ENCODE results near the gene DNAJB9.

DNAJB9 gene

GRCh38 chr7:108584211-108584610 is 14.5 kb downstream of the DNAJB9 start:
- ChIA-PET CTCF (no interaction called here), POLR2A (no interaction called here)
- DNase-seq (ENCODE audit: extremely low spot score) = no peak
- TF ChIP-seq L3MBTL2 (conservative IDR thresholded peaks at IDR 0.05) (no peak), LEF1 (IDR thresholded peaks at IDR 0.05; ENCODE audit: borderline replicate concordance) (no peak), NFRKB (IDR thresholded peaks at IDR 0.05) (no peak)
- TF ChIP-seq, protein P1, sequence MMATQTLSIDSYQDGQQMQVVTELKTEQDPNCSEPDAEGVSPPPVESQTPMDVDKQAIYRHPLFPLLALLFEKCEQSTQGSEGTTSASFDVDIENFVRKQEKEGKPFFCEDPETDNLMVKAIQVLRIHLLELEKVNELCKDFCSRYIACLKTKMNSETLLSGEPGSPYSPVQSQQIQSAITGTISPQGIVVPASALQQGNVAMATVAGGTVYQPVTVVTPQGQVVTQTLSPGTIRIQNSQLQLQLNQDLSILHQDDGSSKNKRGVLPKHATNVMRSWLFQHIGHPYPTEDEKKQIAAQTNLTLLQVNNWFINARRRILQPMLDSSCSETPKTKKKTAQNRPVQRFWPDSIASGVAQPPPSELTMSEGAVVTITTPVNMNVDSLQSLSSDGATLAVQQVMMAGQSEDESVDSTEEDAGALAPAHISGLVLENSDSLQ (IDR thresholded peaks at IDR 0.05) = no peak

DNA sequence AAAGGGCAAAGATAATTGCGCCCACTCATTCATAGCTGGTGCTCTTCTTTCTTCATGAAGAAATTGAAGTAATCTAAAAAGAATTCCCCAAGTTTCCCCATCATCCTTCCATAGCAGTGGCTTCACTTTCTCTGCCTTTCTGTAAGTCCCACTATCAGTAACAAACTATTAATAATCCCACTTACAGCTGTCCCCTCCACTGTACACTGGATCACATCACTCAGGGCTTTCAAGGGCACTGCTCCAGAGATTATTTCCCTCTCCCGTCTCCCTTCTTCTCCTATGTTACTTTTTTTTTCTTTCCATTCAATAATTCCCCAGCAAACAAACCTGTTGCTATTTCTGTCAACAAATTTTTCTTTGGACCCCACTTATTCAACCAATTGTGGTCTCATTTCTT is 16.2 kb downstream of the DNAJB9 start:
- TF ChIP-seq FOXA1 (IDR thresholded peaks at IDR 0.05) (no peak), ZNF384 (IDR thresholded peaks at IDR 0.05) (no peak), CTBP1 (IDR thresholded peaks at IDR 0.05; ENCODE audit: borderline replicate concordance) (no peak), SP1 (IDR thresholded peaks at IDR 0.05) (no peak), ELF4 (IDR thresholded peaks at IDR 0.05) (no peak), FOXK2 (IDR thresholded peaks at IDR 0.05) (no peak), FOXM1 (IDR thresholded peaks at IDR 0.05; ENCODE audit: borderline replicate concordance) (no peak), BHLHE40 (IDR thresholded peaks at IDR 0.05; ENCODE audit: borderline replicate concordance) (no peak), ARNT (IDR thresholded peaks at IDR 0.05) (no peak), LEF1 (IDR thresholded peaks at IDR 0.05; ENCODE audit: borderline replicate concordance) (no peak), SUZ12 (IDR thresholded peaks at IDR 0.05) (no peak), L3MBTL2 (conservative IDR thresholded peaks at IDR 0.05) (no peak), HDGF (IDR thresholded peaks at IDR 0.05; ENCODE audit: borderline replicate concordance) (no peak), TARDBP (IDR thresholded peaks at IDR 0.05) (no peak)
- TF ChIP-seq, protein P1 (IDR thresholded peaks at IDR 0.05) = no peak
- ChIA-PET POLR2A (interaction anchor here (1.4 kb wide), 1 partner anchor 16 kb away, joined by 4 read pairs; the partner anchor contains the start of genes DNAJB9 and THAP5), CTCF (no interaction called here)
- no peak for DNase-seq (ENCODE audit: extremely low spot score)

DNA sequence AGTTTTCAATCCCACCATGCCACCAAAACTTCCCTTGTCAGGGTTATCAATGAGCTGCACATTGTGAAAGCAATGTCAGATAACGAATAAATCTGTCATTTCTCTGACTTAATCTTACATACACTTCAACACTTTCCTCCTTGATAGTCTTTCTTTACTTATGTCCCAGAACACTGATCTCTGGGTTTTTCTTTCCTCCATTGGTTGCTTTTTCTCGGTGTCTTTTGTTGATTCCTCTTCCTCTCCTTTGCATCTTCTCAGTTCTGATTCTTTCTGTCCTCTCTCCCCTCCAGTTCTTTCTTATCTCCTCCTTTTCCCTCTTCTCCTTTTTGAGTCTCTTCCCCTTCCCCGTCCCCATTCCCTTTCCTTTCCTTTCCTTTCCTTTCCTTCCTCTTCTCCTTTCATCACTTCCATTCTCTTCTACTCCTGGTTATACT is 16.6 kb downstream of the DNAJB9 start:
- CTCF ChIA-PET = no interaction called here
- POLR2A ChIA-PET = interaction anchor here (1.4 kb wide), 1 partner anchor 16 kb away, joined by 4 read pairs; the partner anchor contains the start of genes DNAJB9 and THAP5
- no peak for DNase-seq (ENCODE audit: extremely low spot score)
- TF ChIP-seq ZNF384 (IDR thresholded peaks at IDR 0.05) = no peak
- no peak for TF ChIP-seq L3MBTL2 (conservative IDR thresholded peaks at IDR 0.05)

DNA sequence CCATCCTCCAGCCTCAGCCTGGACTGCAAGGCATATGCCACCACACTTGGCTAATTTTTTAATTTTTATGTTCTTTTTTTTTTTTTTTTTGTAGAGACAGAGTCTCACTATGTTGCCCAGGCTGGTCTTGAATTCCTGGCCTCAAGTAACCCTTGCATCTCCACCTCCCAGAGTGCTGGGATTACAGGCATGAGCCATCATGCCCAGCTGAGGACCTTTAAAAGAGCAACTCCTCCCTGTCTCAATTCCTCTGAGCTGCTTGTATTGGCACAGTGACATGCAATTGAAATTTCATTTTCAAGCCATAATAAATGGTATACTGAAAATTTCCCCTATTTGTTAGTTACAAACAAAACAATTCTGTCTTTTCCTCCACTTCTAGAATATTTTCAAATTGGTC is 19.5 kb downstream of the DNAJB9 start:
- ChIA-PET CTCF (no interaction called here), POLR2A (no interaction called here)
- no peak for TF ChIP-seq SUZ12 (IDR thresholded peaks at IDR 0.05)
- TF ChIP-seq CTBP1 (IDR thresholded peaks at IDR 0.05; ENCODE audit: borderline replicate concordance) = no peak
- no peak for TF ChIP-seq L3MBTL2 (conservative IDR thresholded peaks at IDR 0.05)
- TF ChIP-seq LEF1 (IDR thresholded peaks at IDR 0.05; ENCODE audit: borderline replicate concordance) = no peak
- TF ChIP-seq ELF4 (IDR thresholded peaks at IDR 0.05) = no peak
- TF ChIP-seq ARNT (IDR thresholded peaks at IDR 0.05) = no peak
- TF ChIP-seq FOXA1 (IDR thresholded peaks at IDR 0.05) = no peak
- TF ChIP-seq FOXM1 (IDR thresholded peaks at IDR 0.05; ENCODE audit: borderline replicate concordance) = no peak
- TF ChIP-seq TARDBP (IDR thresholded peaks at IDR 0.05) = no peak
- TF ChIP-seq ZNF384 (IDR thresholded peaks at IDR 0.05) = no peak
- TF ChIP-seq, protein P1 (IDR thresholded peaks at IDR 0.05) = no peak
- TF ChIP-seq NFRKB (IDR thresholded peaks at IDR 0.05) = no peak
- TF ChIP-seq FOXK2 (IDR thresholded peaks at IDR 0.05) = no peak
- no peak for TF ChIP-seq HDGF (IDR thresholded peaks at IDR 0.05; ENCODE audit: borderline replicate concordance)
- no peak for TF ChIP-seq SP1 (IDR thresholded peaks at IDR 0.05)
- TF ChIP-seq BHLHE40 (IDR thresholded peaks at IDR 0.05; ENCODE audit: borderline replicate concordance) = no peak
- DNase-seq (ENCODE audit: extremely low spot score) = no peak

GRCh38 chr7:108589874-108590273 is 20.2 kb downstream of the DNAJB9 start:
- ChIA-PET CTCF (no interaction called here), POLR2A (no interaction called here)
- DNase-seq (ENCODE audit: extremely low spot score) = no peak
- TF ChIP-seq BHLHE40 (IDR thresholded peaks at IDR 0.05; ENCODE audit: borderline replicate concordance) (no peak), FOXA1 (IDR thresholded peaks at IDR 0.05) (no peak), LEF1 (IDR thresholded peaks at IDR 0.05; ENCODE audit: borderline replicate concordance) (no peak), FOXM1 (IDR thresholded peaks at IDR 0.05; ENCODE audit: borderline replicate concordance) (no peak), CTBP1 (IDR thresholded peaks at IDR 0.05; ENCODE audit: borderline replicate concordance) (no peak), ARNT (IDR thresholded peaks at IDR 0.05) (no peak), NFRKB (IDR thresholded peaks at IDR 0.05) (no peak)
- TF ChIP-seq, protein P1 (IDR thresholded peaks at IDR 0.05) = no peak

DNA sequence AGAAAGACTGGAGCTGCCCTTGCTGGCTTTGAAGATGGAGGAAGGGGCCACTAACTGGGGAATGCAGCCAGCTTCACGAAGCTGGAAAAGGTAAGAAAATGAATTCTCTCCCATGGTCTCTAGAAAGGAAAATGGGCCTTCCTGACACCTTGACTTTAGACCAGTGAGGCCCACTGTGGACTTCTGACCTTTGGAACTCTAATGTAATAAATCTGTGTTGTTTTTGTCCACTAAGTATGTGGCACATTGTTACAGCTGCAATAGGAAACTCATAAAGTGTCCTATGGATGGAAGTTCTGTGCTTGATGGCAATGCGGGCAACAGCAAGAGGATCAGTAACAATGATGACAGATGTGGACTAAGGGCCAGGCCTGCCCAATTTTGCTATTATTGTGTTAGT is 20.9 kb downstream of the DNAJB9 start:
- POLR2A ChIA-PET = no interaction called here
- TF ChIP-seq FOXM1 (IDR thresholded peaks at IDR 0.05; ENCODE audit: borderline replicate concordance) (no peak), ZNF384 (IDR thresholded peaks at IDR 0.05) (no peak), CTBP1 (IDR thresholded peaks at IDR 0.05; ENCODE audit: borderline replicate concordance) (no peak), FOXK2 (IDR thresholded peaks at IDR 0.05) (no peak), HDGF (IDR thresholded peaks at IDR 0.05; ENCODE audit: borderline replicate concordance) (no peak), SUZ12 (IDR thresholded peaks at IDR 0.05) (no peak), L3MBTL2 (conservative IDR thresholded peaks at IDR 0.05) (no peak)
- TF ChIP-seq, protein P1 (IDR thresholded peaks at IDR 0.05) = no peak
- DNase-seq (ENCODE audit: extremely low spot score) = no peak
- CTCF ChIA-PET = no interaction called here
